ENCODE measurements around the gene CBX8.

CBX8 gene

DNA sequence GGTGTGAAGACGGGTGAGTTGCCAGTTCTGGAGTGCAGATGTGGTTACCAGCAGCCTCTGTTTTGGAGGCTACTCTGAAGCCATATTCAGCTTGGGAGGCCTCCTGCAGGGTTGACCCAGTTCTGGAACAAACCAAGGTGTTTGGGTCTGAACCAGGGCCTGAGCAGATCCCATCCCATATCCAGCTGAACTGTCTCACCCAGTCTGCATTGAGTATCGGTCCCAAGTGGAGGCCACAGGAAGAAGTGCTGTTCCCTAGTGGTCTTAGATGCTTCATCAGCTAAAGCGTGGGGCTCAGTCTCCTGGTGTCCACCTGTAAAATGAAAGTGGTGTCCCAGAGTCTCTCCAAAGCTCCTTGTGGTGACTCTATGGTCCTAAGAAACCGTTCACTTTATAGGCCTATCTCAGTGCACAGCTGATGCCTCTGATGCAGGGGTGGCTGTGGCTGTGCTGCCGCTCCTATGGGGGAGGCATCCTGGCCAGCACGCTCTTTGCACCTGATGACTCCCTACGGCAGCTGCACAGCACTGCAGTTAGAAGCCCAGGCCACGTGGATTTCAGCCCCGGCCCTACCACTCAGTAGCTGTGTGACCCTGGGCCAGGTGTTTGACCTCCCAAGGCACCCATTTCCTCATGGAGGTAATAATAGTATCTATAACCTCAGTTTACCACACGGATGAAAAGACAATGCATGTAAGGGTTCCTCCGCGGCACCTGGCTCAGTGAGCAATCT is 21.3 kb upstream of the CBX8 start:
- H3K4me3 ChIP-seq (ENCODE audit: low read length) = no peak overlapping the region
- H3K36me3 ChIP-seq (ENCODE audit: insufficient read depth, low read length) = no peaks in the 10 kb centered on the region
- WGBS = 87% methylated on average over 12 of the region's 12 CpGs
- no peak overlapping the region for H3K27ac ChIP-seq (ENCODE audit: low read depth, low read length)
- peaks cover 5% of the 10 kb centered on the region; the same call in 1 of the 2 replicates for H3K4me1 ChIP-seq (ENCODE audit: insufficient read depth, low read length)
- peaks cover 95% of the 10 kb centered on the region for H3K27me3 ChIP-seq (ENCODE audit: insufficient read depth, low read length)
- no peaks in the 10 kb centered on the region for H3K9me3 ChIP-seq (ENCODE audit: insufficient read depth, low read depth, low read length)
- no peak overlapping the region for H3K9ac ChIP-seq (ENCODE audit: low read depth, low read length)

- Histone ChIP-seq H3K27me3 (ENCODE audit: insufficient read depth, low read length) (peaks cover 97% of the 10 kb centered on the region), H3K27ac (ENCODE audit: low read depth, low read length) (no peak overlapping the region), H3K9me3 (ENCODE audit: insufficient read depth, low read depth, low read length) (no peaks in the 10 kb centered on the region), H3K9ac (ENCODE audit: low read depth, low read length) (no peak overlapping the region), H3K4me3 (ENCODE audit: low read length) (peak overlapping the region; percentile 26; the same call in 1 of the 2 replicates), H3K36me3 (ENCODE audit: insufficient read depth, low read length) (no peaks in the 10 kb centered on the region), H3K4me1 (ENCODE audit: insufficient read depth, low read length) (peaks cover 19% of the 10 kb centered on the region)
- 7% methylated on average over 40 of the region's 41 CpGs for WGBS
Observed at GRCh38 chr17:79815836-79816461, 19.1 kb upstream of the CBX8 start.

DNA sequence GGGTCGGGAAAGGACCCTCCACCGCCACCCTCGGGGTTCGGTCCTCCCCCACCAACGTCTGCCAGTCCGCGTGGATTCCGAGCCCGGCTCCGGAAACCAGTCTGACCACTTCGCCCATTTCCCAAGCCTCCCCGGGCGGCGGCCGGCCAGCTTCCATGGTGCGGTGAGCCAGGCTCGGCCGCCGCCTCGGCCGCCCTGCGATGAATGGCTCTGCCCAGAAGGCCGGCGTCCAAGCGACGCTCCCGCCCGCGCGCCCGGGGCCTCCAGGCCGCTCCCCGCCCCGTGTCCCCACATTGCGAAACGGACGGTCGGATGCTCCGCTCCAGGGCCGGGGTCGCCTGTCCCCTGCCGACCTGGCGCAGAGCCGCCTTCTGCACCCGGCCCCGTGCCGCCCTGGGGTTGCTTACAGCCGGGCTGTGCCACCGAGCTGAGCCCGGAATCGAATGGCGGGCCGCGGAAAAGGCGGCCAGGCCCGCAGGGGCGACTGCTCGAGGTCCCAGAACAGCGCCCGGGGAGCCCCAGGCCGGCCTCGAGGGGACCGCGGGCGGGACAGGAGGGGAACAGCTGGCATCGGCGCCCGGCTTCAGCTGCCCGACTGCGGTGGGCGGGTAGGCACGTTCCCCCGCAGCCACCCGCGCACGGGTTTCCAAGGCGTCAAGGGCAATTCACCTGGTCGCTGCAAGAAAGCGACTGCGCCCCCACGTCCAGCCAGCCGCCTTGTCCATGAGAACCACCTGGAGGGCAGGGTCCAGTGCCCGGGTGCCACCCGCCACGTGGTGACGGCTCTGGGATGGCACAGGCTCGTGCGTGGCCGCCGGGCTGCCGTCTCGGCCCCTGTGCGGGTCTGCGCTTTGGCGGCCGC is 18.3 kb upstream of the CBX8 start:
- Histone ChIP-seq H3K27ac (ENCODE audit: low read depth, low read length) (no peak overlapping the region), H3K9me3 (ENCODE audit: insufficient read depth, low read depth, low read length) (no peaks in the 10 kb centered on the region), H3K27me3 (ENCODE audit: insufficient read depth, low read length) (peaks cover 97% of the 10 kb centered on the region), H3K4me1 (ENCODE audit: insufficient read depth, low read length) (peaks cover 21% of the 10 kb centered on the region), H3K4me3 (ENCODE audit: low read length) (peak overlapping the region; percentile 26; the same call in 1 of the 2 replicates), H3K36me3 (ENCODE audit: insufficient read depth, low read length) (no peaks in the 10 kb centered on the region), H3K9ac (ENCODE audit: low read depth, low read length) (no peak overlapping the region)
- 3% methylated on average over 96 of the region's 96 CpGs for WGBS

DNA sequence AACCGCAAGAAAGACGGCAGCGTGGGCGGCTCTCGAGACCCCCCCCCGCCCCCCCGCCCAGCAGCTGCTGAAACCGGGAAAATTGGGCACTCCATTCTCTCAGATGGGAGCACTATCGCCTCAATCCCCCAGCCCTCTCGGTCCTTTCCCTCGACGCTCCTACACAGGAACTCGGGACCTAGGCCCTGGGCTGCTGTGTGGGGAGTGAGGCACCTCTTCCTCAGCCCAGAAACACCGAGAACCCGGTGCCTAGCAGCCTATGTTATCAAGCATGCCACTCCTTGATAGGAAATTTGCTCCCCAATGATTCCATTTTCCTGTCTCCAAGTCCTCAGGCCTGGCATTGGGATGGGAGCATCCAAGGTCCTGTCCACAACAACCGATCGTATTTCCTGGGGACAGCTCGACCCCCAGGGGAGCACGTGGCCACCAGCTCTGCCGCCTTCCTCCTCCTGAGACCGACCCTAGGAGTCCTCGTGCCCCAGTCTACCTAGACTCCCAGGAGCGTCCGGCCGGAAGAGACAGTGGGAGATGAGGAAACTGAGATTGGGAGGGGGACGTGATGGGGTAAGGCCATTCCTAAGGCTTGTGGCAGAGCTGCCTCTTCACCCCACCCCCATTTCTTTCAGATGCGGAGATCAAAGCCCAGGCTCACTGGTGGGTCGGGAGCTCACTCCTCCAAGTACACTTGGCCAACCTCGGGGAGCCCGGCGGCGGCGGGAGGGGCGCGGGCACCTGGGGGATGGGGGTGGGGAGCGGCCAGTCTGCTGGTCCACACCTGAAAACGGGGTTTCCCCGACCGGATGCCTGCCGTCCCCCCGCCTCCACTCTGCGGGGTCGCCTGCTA is 17.5 kb upstream of the CBX8 start:
- Histone ChIP-seq H3K4me1 (ENCODE audit: insufficient read depth, low read length) (peaks cover 22% of the 10 kb centered on the region), H3K36me3 (ENCODE audit: insufficient read depth, low read length) (no peaks in the 10 kb centered on the region), H3K27me3 (ENCODE audit: insufficient read depth, low read length) (peaks cover 94% of the 10 kb centered on the region), H3K27ac (ENCODE audit: low read depth, low read length) (no peak overlapping the region), H3K4me3 (ENCODE audit: low read length) (peak overlapping the region; percentile 23; the same call in 1 of the 2 replicates), H3K9me3 (ENCODE audit: insufficient read depth, low read depth, low read length) (no peaks in the 10 kb centered on the region), H3K9ac (ENCODE audit: low read depth, low read length) (no peak overlapping the region)
- WGBS = 2% methylated on average over 35 of the region's 43 CpGs

DNA sequence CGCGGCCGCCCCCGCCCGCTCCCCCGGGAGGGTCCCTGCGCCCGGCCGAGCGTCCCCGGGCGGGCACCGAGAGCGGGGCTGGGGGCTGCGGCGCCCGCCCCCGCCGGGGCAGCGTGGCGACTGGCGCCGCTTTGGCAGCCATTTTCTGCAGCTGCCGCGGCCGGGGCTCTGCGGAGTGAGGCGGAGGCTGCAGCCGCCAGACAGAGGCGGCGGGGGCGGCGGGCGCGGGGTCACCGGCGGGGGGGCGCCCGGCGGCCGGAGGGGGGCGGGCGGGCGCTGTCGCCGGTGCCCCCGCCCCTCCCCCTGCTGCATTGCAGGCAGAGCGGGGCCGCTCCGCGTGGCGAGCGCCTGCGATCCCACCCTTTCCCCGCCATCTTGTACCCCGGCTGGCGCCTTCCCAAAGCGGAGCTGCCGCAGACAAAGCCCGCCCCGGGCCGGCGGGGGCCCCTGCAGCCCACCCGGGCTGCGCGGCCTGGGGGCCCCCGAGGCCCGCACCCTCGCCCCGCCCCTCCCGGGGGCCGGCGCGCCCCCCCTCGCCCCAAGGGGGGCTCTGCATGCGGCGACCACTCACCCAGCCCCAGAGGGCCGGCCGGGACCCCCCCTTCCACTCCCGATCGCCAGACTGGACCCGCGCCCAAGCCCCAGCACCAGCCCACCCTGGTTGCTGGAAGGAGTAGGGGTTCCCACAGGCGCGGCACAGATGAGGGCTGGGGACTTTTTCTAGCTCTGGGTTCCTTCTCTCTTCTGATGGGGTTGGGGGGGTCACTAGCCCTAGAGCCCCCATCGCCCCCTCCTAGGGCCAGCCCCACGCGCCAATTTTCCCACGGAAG is 16.6 kb upstream of the CBX8 start:
- H3K36me3 ChIP-seq (ENCODE audit: insufficient read depth, low read length) = no peaks in the 10 kb centered on the region
- no peak overlapping the region for H3K27ac ChIP-seq (ENCODE audit: low read depth, low read length)
- peak overlapping the region; percentile 21; the same call in 1 of the 2 replicates for H3K4me3 ChIP-seq (ENCODE audit: low read length)
- under 1% methylated on average over 89 of the region's 89 CpGs for WGBS
- no peak overlapping the region; the same call in 1 of the 2 replicates for H3K9ac ChIP-seq (ENCODE audit: low read depth, low read length)
- H3K27me3 ChIP-seq (ENCODE audit: insufficient read depth, low read length) = peaks cover 94% of the 10 kb centered on the region
- peaks cover 28% of the 10 kb centered on the region for H3K4me1 ChIP-seq (ENCODE audit: insufficient read depth, low read length)
- no peaks in the 10 kb centered on the region for H3K9me3 ChIP-seq (ENCODE audit: insufficient read depth, low read depth, low read length)

DNA sequence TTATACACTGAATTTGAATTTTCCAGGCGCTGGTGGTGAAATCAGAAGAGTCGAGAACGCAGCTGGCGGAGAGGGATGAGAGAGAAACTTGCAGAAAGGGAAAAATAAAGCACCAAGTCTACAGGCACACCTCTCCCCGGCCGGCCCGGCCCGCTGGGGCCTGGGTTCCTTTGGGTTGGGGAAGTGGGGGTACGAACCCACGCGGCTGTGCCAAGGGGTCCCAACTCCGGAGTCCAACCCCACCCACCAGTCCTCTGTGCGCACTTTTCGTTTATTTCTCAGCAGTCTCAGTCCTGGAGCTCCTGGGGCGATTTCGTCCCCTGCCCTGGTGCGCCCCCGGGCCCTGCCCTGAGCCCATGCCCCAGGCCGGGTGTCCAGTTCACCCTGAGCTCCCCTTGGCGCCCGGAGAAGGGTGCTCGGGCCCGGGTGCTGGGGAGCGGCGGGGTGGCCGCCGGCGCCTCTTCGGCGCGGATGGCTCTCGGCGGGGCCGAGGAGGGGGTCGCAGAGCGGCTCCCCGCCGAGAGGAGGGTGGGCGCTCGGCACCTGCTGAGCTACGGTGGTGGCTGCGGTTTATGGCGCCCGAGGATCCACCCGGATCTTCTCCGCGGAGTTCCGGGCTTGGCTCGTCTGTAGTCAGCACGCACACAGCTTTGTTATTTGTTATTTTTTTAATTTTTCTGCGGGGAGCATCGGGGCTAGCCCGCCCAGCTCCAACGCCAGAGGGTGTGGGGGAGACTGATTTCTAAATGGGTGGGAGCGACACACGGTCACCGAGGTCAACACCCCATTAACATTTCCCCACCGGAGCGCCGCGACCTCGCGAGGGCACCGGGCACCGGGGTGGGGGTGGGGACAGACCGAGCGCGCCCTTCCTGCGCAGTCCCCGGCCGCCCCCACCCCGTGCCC is 15.7 kb upstream of the CBX8 start:
- Histone ChIP-seq H3K9me3 (ENCODE audit: insufficient read depth, low read depth, low read length) (no peaks in the 10 kb centered on the region), H3K27ac (ENCODE audit: low read depth, low read length) (no peak overlapping the region), H3K36me3 (ENCODE audit: insufficient read depth, low read length) (no peaks in the 10 kb centered on the region), H3K27me3 (ENCODE audit: insufficient read depth, low read length) (peaks cover 94% of the 10 kb centered on the region), H3K9ac (ENCODE audit: low read depth, low read length) (no peak overlapping the region), H3K4me3 (ENCODE audit: low read length) (peak overlapping the region; percentile 37), H3K4me1 (ENCODE audit: insufficient read depth, low read length) (peaks cover 28% of the 10 kb centered on the region)
- WGBS = 3% methylated on average over 65 of the region's 72 CpGs

- 2% methylated on average over 20 of the region's 20 CpGs for WGBS
- Histone ChIP-seq H3K4me1 (ENCODE audit: insufficient read depth, low read length) (peaks cover 28% of the 10 kb centered on the region), H3K9me3 (ENCODE audit: insufficient read depth, low read depth, low read length) (no peaks in the 10 kb centered on the region), H3K4me3 (ENCODE audit: low read length) (no peak overlapping the region), H3K27ac (ENCODE audit: low read depth, low read length) (no peak overlapping the region), H3K9ac (ENCODE audit: low read depth, low read length) (no peak overlapping the region), H3K36me3 (ENCODE audit: insufficient read depth, low read length) (no peaks in the 10 kb centered on the region), H3K27me3 (ENCODE audit: insufficient read depth, low read length) (peaks cover 94% of the 10 kb centered on the region)
Observed at GRCh38 chr17:79811868-79812352, 15.0 kb upstream of the CBX8 start.

- Histone ChIP-seq H3K9me3 (ENCODE audit: insufficient read depth, low read depth, low read length) (no peaks in the 10 kb centered on the region), H3K9ac (ENCODE audit: low read depth, low read length) (no peak overlapping the region), H3K4me1 (ENCODE audit: insufficient read depth, low read length) (peaks cover 32% of the 10 kb centered on the region), H3K36me3 (ENCODE audit: insufficient read depth, low read length) (no peaks in the 10 kb centered on the region), H3K4me3 (ENCODE audit: low read length) (peak overlapping the region; percentile 17), H3K27me3 (ENCODE audit: insufficient read depth, low read length) (peaks cover 94% of the 10 kb centered on the region), H3K27ac (ENCODE audit: low read depth, low read length) (no peak overlapping the region)
- WGBS = 3% methylated on average over 66 of the region's 66 CpGs
Observed at GRCh38 chr17:79811011-79811867, 14.4 kb upstream of the CBX8 start.

Data from HUES64 (cell line).